Thyroid gland (tissue), 4 donors: ENCODE results near the gene PITPNC1.
"Not testable (repeated sequence)": the region's sequence is repeated elsewhere in the genome, so short reads cannot be mapped to it uniquely, and the experiment has no call there.

Experiments
- CTCF ChIP-seq, 6 experiments: fragments of 200-600 bp in 3 of 6; fragments of 450-650 bp in 3 of 6; sonication (generic) in 3 of 6; IDR thresholded peaks; one replicate each; pipeline ENCODE4 v1.5.1; 2016 to 2019; ENCODE audit warnings: antibody characterized with exemption in 6 of 6, mild to moderate bottlenecking in 2 of 6, inconsistent platforms in 1 of 6, moderate library complexity in 1 of 6
- POLR2A ChIP-seq, 2 donors: fragments of 450-650 bp; IDR thresholded peaks; one replicate each; pipeline ENCODE4 v1.6.1; 2017; ENCODE audit warnings: antibody characterized with exemption in 2 of 2, mild to moderate bottlenecking in 2 of 2, moderate library complexity in 1 of 2

GRCh38 chr17:67648906-67649295 is 271.8 kb downstream of the PITPNC1 start:
- TF ChIP-seq CTCF, POLR2A (IDR thresholded peaks at IDR 0.05): not testable (repeated sequence)
